Islet of Langerhans (tissue), 1 donor: ENCODE measurements around the gene GATA3.

Experiments
- FAIRE-seq: peaks from one replicate; lab custom pipeline; 2011; peaks lifted over from hg19 to GRCh38; lab: Jason Lieb, UNC

GATA3 gene

DNA sequence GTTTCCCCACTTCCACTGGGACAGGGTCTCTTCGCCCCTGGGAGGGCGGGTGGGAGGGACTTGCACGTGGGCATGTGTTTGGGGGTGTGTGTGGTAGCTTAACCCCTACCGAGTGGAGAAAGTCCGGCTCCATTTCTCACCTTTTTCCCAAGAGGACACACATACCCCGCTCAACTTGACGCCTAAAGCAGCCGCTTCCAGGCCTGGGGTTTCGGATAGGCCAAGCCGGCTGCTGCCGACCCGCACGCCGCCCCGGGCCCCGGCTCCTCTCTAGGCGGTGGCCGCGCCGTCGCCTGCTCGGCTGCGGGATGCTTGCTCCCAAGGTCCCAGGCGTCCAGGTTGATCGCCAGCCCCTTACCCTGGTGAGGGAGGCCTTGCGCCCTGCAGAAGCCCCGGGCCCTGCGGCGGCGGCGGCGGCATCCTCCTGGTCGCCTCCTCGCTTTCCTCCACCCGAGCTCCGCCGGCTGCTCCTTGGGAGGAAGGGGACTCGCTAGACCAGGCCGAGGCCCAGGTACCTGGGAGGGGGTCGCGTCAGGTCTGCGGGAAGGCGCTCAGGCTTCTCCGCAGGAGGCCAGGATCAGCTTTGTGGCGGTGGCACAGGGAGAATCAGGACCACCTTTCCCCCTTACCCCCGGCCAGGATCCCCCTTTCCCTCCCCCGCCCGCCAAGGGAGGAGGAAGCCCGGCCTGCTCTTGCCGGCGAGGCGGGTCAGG, 3.2 kb upstream of the GATA3 start:
- no peak for FAIRE-seq

DNA sequence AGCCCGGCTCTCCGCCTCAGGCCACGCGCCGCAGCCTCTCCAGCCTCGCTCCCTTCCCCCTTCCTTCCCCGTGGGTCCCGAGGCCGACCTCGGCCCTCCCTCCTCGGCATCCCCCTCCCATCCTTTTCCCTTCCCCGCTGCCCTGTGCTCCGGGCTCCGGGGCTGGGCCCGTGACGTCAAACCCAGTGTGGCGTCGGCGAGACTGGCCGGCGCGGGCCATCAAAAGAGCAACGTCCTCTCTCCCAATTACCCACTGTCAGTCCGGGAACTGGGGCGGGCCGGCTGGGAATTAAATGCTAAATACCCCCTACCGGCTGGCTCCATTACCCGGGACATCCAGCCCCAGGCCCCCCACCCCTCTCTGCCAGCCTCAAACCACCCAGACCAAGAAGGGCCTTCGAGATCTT, 2.6 kb upstream of the GATA3 start:
- no peak for FAIRE-seq

DNA sequence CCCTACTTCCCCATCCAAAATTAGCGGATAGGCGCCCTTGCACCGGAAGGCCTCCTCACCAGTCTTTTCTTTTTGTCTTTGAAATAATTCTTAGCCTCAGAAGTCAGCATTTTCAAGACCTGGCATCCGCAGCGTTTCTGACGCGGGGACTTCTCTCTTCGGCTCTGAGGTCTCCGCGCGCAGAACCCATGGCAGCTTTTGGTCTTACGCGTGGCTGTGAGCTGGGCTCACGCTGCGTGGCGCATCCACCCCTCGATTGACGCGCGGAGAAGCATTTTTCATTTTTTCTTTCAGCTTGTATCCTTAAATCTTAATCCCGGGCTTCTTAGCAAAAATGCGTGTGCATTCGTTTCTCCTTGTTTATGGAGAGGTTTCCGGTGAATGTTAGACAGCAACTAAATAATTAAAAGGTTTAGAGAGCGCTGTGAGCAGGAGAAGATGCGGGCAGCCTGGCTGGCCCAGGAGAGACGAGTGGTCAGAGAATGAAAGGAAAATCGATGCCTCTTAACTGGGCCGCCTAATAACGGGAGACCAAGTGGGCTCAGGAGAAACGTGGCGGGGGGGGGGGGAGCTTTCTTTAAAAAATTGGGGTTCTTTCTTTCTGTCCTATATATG, 2.0 kb upstream of the GATA3 start:
- no peak for FAIRE-seq

DNA sequence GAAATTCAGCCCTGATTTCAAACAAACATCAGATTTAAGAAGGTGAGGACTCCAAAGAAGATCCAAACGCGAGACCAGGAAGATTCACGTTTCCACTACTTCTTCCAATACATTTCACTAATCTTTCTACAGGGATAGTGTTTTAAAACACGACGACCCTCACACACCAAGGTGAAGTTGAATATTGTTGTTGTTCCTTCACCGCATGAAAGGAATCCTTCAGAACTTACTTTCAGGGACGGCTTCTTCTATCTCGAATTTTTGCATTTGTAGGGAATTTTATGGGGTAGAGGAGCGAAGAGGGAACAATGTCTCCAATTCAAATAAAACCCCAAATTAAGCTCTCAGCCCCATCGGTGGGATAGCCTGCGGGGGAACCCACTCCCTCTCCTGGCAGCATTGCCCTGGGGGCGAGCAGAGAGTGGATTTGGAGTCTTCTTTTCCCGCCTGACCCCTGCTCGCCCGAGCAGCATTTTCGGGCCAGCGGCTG, 1.5 kb upstream of the GATA3 start:
- no peak for FAIRE-seq

DNA sequence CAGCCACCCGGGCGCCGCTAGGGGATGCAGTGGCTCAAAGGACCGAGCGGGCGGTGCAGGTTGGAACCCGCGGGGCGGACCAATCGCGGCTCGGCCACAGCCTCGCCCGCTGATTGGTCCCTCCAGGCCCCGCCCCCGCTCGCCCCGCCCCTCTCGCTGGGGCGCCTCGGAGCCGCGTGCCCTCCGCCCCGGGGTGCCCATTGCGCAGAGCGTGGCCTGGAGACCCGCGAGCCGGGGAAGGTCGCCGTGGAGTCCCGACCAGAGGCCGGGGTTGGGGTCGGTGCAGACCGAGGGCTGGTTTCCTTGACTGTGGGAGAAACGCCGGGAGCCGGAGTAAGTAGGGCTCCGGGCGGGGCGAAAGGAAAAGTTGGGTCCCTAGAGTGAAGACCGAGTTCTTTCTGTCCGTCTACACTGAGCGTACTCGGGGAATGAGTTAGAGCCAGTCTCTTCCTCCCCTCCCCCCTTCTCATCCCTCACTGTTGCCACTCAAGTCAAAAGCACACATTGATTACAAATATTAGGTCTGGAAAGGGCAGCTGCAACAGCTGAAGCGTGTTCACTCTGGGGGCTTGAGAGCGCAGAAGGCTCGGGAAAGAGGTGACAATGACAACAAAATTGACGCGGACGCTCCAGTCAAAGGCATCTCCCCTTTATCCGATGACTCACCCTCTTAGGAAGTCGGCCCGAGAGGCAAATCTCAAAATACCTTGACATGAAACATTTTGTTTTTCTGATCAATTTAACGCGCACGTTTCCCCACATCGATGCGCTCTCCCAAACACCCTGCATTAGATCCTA, 843 bp upstream of the GATA3 start:
- no peak for FAIRE-seq

DNA sequence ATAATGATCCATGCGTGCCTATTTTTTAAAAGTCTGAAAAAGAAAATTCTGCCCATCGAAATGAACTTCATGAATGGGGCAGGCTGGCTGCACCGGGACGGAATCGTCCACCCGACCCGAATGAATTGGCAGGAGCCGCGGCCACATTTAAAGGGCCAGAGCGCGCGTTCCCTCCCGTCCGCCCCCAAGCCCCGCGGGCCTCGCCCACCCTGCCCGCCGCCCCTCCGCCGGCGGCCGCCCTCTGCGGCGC, 319 bp upstream of the GATA3 start:
- FAIRE-seq, result no peak

DNA sequence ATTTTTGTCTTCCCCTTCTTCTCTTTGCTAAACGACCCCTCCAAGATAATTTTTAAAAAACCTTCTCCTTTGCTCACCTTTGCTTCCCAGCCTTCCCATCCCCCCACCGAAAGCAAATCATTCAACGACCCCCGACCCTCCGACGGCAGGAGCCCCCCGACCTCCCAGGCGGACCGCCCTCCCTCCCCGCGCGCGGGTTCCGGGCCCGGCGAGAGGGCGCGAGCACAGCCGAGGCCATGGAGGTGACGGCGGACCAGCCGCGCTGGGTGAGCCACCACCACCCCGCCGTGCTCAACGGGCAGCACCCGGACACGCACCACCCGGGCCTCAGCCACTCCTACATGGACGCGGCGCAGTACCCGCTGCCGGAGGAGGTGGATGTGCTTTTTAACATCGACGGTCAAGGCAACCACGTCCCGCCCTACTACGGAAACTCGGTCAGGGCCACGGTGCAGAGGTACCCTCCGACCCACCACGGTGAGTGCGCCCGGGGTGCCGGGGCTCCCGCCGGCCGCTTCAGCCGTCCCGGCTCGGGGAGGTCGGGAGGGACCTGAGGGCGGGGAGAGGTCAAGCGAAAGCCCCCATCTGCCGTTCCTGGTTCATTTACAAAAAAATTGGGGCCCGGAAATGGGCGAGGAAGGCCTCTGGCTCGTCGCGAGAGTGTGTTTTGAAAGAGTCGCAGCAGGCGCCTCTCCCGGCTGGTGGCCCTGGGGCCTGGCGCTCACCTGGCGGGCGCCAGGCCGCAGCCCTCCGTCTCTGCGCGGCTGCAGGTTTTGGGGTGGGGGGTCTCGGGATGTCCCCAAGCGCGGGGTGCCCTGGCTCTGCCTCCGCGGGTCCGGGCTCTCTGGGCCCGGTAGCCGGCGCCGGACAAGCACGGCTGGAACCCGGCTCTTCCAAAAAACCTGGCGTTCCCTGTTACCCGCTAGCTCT, 1.2 kb downstream of the GATA3 start:
- no peak for FAIRE-seq

DNA sequence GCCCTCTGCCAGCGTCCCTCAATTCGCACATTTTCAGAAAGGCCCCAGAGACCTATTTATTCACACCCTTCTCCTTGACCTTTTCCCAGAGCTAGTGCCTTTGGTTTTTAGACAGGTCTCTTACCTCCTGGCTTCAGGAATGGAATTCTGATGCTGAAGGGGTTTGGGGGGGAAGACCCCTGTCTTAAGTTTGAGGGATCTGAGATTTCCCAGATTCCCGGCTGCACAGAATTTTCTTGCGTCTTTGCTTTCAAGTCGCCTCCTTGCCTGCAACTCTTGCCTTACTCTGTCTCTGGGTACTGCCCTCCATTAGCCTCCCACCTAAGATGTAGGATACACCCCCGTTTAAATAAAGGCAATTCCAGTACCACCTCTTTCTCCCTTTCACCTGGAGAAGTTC, 1.9 kb downstream of the GATA3 start:
- no peak for FAIRE-seq

DNA sequence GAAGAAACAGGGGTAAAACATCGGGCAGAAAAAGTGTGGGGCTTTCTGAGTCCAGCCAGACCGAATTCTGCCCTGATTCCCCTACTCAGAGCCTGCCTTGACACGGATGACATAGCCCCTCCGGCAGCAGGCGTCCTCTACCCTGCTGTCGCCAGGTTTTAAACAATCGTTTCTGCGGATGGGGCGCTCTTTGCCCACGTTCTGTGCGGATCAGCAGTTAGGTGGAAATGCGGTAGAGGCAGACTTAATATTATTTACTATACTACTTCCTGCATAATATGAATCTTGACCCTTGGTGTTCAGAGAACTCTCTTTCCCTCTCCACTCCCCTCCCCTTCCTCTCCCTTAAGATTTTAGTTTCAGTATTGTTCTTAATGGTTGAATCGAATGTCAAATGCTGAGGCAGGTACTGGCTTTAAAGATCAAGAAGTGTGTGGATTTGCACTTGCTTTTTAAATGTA, 2.4 kb downstream of the GATA3 start:
- FAIRE-seq, result no peak

DNA sequence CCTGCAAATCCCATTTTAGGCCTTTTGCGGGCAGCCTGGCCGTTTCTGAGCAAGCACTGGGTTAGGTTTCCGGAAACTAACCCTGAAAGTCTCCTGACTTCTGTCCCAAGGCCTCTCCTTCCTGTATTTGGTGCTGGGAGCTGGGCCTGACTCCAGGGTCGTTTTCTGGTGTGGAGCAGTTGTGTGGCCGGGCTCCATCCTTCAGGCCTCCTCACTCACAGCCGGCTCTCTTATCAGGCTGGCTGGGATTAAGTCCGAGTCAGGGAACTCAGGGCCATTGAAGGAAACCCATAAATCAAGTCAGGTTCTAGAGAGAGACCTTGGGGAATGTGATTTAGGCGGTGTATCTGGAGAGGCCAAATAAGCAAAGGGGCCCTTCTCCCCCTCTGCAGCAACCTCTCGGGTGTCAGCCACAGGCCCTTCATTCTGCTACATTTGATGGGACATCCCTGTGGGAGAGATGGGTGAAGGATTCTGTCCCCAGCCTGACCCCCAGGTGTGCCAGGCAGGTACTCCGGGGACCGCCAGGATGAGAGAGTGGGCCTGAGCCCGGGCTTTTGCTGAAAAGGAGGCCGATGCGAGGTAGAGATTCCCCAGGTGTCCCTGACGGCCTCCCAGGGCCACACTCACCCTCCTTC, 3.3 kb downstream of the GATA3 start:
- no peak for FAIRE-seq

DNA sequence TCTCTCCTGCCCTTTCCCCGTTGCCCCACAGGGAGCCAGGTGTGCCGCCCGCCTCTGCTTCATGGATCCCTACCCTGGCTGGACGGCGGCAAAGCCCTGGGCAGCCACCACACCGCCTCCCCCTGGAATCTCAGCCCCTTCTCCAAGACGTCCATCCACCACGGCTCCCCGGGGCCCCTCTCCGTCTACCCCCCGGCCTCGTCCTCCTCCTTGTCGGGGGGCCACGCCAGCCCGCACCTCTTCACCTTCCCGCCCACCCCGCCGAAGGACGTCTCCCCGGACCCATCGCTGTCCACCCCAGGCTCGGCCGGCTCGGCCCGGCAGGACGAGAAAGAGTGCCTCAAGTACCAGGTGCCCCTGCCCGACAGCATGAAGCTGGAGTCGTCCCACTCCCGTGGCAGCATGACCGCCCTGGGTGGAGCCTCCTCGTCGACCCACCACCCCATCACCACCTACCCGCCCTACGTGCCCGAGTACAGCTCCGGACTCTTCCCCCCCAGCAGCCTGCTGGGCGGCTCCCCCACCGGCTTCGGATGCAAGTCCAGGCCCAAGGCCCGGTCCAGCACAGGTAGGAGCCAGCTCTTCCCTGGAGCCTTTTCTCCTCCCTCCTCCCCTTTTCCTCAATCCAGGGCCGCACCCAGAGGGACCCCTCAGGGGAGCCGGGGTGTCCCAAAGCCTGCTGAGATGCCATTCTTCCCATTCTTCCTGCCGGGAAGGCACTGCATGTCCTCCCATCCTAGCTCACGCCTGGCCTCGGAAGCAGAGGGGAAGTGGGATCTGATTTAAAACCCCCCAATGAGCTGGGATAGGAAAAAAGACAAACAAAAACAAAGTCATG, 4.0 kb downstream of the GATA3 start:
- FAIRE-seq, result no peak

DNA sequence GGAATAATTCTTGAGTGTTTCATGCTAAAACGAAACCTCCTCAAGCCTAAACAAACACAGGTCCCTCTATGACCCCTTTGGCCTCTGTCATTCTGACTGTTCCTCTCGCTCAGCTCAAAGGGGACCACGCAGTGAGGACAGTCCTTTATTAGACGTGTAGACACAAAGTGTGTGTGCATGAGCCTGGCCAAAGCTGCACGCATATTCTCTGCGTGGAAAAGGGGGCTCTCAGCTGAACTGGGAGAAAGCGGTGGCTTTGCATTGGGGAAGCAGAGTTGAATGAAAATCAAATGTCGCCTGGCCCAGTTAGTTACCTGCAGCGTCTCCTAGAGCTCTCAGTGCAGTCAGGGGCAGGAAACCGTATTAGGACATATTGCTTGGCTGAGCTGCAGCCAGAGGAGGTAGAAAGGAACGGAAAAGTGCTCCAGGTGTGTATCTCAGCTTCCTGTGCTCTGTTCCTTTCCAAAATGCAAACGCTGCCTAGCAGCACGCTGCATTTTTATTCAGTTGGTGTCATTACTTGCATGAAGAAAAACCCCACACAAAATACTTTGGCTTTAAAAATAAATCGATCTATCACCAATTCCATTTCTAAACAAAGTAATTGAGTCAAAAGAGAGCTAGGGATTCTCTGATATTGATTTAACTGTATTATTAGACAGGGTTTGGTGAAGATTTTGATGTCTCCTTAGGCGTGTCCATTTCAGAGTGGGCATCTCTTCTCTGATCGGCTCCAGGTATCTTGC, 4.9 kb downstream of the GATA3 start:
- no peak for FAIRE-seq

DNA sequence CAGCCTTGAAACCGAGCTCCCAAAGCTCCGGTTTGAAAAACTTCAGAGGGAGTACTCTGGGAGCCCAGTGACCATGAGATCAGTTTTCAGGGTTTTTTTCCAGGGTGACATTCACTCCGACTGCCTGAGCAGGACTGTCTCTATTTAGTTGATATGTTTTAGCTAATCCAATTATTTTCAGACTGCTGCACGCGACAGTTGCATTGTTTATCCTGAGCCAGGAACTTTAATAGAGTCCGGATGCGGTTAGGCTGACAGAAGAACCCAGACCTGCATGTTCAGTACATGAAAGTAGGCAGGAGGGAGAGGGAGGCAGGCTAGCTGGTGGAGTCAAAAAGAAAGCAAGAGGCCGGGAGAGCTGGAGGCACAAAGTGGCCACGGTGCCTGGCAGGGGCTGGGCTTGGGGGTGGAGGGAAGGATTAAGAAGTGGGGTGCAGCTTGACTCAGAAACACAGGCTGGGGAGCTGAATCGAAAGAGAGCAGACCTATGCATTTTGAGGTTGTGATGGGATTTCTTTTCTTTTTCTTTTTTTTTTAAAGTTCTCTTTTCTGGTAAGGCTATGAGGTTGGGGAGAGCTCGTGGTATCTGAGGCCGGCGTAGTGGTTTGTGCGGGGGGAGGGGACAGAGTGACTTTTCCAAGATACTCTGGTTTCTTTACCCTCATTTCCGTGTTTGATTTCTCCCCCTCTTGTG, 5.7 kb downstream of the GATA3 start:
- no peak for FAIRE-seq

DNA sequence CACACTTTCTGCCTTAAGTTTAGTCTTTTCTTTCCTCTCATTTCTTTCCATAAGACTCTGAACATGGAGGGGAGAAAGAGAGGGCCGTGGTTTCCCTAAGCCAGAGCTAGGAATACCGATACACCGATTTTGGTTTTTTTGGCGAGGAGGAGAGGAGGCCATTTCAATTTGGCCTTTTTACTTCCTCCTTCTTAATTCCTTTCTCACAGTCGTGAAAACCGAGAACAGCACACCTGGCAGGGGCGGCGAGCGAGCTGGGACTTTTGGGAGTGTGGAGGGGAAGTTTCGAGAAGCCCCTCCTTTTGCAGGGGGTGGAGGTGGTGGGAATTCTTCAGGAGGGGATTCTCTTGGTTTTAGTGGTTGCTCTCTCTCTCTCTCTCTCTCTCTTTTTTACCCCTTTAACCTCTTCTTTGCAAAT, 6.2 kb downstream of the GATA3 start:
- FAIRE-seq, result no peak

DNA sequence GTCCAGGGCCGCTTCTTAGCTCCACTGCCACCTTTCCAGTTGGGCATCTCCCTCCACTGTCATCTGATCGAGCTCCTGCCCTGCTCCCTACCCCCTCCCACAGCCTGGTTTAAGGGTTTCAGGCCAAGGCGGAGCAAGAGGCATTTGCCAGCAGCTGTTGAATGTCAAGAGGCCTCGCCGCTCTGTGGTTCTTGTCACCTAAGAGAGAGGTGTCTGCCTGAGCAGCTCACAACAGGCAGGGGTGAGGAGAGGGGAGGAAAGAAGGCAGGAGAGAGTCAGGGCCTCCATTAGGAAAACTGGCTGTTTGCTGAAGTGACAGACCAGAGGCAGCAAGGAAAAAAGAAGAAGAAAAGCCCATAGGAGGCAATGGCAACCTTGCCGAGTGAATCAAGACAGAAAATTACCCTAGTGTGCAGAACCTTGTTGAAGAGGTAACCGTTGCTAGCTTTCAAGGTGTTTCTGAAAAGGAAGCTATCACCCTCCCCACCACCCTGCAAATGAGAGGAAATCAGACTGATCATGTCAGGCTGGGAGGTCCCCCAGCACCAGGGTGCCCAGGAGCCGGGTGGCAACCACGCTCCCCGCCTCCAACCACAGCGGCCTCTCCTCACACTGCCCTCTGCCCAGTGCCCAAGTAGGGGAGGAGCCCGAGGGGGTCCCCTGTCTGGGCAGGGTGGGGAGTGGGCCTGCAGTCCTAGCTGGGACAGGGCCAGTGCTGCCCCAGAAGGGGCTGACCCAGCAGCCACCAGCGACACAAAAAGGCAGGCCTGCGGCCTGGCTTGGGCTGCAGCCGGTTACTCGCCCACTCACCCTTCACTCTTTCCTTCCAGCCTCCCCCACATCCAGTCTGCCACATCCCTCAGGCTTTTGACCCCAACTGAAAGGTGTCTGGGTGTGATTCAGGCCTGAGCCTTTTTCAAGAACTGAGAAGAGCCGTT, 7.1 kb downstream of the GATA3 start:
- FAIRE-seq, result no peak

DNA sequence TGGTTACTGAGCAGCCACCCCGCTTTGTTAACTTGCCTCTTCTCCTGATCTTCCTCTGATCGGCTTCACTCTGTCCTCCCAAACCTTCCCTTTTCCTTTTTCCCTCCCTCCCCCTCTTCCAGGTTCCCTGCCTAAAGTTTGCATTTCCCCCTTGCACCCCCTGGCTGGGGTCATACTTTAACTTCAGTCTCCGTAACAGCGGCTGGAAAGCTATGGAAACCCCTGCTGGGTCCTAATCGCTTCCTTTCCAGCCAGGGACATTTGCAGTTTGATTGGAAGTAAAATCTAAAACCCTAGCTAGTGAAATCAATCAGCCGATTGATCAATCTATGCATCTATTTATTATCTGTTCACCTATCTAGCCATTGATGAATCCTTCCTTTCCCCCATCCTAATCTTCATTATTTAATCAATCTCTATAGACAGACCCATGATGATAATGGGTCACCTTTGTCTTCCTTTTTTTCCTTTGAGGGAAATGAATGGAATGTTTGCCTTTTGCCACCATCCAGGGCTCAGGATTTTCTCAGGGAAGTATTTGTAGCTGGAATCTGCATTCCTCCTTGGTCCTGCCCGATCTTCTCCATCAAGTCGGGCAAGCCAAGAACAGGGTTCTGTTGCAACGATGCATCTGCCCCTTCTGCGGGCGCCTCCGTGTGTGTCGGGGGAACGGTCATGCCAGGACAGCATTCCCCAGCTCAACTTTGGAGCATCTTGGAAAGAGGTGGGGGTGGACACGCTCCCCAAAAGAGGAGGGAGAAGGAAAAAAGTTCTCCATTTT, 8.8 kb downstream of the GATA3 start:
- FAIRE-seq, result no peak

DNA sequence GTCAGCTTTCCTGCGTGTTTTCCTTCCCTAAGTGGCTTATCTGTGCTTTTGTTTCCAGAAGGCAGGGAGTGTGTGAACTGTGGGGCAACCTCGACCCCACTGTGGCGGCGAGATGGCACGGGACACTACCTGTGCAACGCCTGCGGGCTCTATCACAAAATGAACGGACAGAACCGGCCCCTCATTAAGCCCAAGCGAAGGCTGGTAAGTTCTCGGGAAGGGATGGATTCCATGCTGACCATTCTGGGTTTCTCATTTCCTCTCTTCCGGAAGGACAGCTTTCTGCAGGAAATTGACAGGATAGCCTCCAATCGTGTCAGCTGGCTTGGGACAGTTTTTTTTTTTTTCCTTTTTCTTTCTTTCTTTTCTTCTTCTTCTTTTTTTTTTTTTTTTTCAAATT, 9.4 kb downstream of the GATA3 start:
- no peak for FAIRE-seq

DNA sequence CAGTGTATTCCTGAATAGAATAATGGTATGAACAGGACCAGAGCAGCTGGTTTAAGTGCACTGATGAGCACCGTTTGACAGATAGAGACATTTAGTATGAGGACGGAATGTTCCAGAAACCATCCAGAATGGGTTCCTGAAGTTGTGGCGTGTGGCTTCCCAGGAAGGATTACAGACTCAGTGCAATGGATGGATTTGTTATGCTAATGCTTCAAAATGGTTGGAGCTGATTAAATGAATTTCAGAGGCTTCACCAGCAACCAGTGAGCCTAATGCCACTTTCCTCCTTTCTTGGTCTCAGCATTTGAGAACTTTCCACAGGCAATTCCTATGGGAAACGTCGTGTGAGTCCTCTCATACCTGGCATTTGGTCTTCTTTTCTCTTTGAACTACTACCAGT, 9.9 kb downstream of the GATA3 start:
- no peak for FAIRE-seq
